ENCODE data around the gene CTRL. TPM values are rescaled to one million over a fixed set of nuclear protein-coding genes. Genes with fewer than 3 reads are reported as not detected.
A peak's percentile ranks its signal among the peaks of the same experiment; 100 is the strongest.
"Not testable (repeated sequence)": the region's sequence is repeated elsewhere in the genome, so short reads cannot be mapped to it uniquely, and the experiment has no call there.

CTRL gene
- total RNA-seq, 2 donors from 2014 or later, result 1.1 to 1.2 TPM

- intact Hi-C loops (cut with DNase I), result no loop called here
Observed at GRCh38 chr16:67943256-67943618, 11.6 kb upstream of the CTRL start.

GRCh38 chr16:67942510-67943255 lies 11.0 kb upstream of the CTRL start:
- DNase-seq (ENCODE audit: low spot score), result no peak
- intact Hi-C loops (cut with DNase I), result no loop called here

More at GRCh38 chr16:67943256-67943618, 11.6 kb upstream of the CTRL start:
- DNase-seq (ENCODE audit: low spot score), result no peak

- intact Hi-C loops (cut with DNase I), result no loop called here
- DNase-seq (ENCODE audit: low spot score), result no peak
Observed at GRCh38 chr16:67942200-67942509, 10.5 kb upstream of the CTRL start.

GRCh38 chr16:67941469-67942199 lies 10.0 kb upstream of the CTRL start:
- no peak for DNase-seq (ENCODE audit: low spot score)
- intact Hi-C loops (cut with DNase I), result no loop called here

GRCh38 chr16:67940446-67941089 lies 8.9 kb upstream of the CTRL start:
- intact Hi-C loops (cut with DNase I), result no loop called here
- no peak for DNase-seq (ENCODE audit: low spot score)

- intact Hi-C loops (cut with DNase I), result no loop called here
- no peak for DNase-seq (ENCODE audit: low spot score)
Observed at GRCh38 chr16:67939507-67940445, 8.1 kb upstream of the CTRL start.

- intact Hi-C loops (cut with DNase I); DNase-seq (ENCODE audit: low spot score): not testable (repeated sequence)
Observed at GRCh38 chr16:67937713-67938112, 6.1 kb upstream of the CTRL start.

GRCh38 chr16:67936880-67937605 lies 5.4 kb upstream of the CTRL start:
- no peak for DNase-seq (ENCODE audit: low spot score)
- intact Hi-C loops (cut with DNase I), result no loop called here

- intact Hi-C loops (cut with DNase I), result no loop called here
- no peak for DNase-seq (ENCODE audit: low spot score)
Observed at GRCh38 chr16:67936124-67936879, 4.6 kb upstream of the CTRL start, which contains the start of gene PSMB10. Gene PSMB10 (minus strand): TSS chr16:67936850. CDS start chr16:67936749, 101 bp downstream.

- intact Hi-C loops (cut with DNase I), result no loop called here
- peak; percentile 97 for DNase-seq (ENCODE audit: low spot score)
Observed at GRCh38 chr16:67935402-67936123, 3.9 kb upstream of the CTRL start.

- DNase-seq (ENCODE audit: low spot score), result no peak
- intact Hi-C loops (cut with DNase I), result no loop called here
Observed at GRCh38 chr16:67935101-67935401, 3.4 kb upstream of the CTRL start.

GRCh38 chr16:67934306-67935100 lies 2.8 kb upstream of the CTRL start:
- DNase-seq (ENCODE audit: low spot score), result no peak
- intact Hi-C loops (cut with DNase I), result no loop called here

GRCh38 chr16:67933805-67934204 lies 2.1 kb upstream of the CTRL start:
- intact Hi-C loops (cut with DNase I), result no loop called here
- DNase-seq (ENCODE audit: low spot score), result no peak

- intact Hi-C loops (cut with DNase I), result no loop called here
- no peak for DNase-seq (ENCODE audit: low spot score)
Observed at GRCh38 chr16:67932462-67932840, 789 bp upstream of the CTRL start.

GRCh38 chr16:67930678-67931211 lies 917 bp downstream of the CTRL start:
- DNase-seq (ENCODE audit: low spot score), result no peak
- intact Hi-C loops (cut with DNase I), result no loop called here

- intact Hi-C loops (cut with DNase I), result no loop called here
- DNase-seq (ENCODE audit: low spot score), result no peak
Observed at GRCh38 chr16:67930191-67930590, 1.5 kb downstream of the CTRL start.
